H1 (cell line): ENCODE data around the gene RPA3. TPM values are rescaled to one million over a fixed set of nuclear protein-coding genes. Genes with fewer than 3 reads are reported as not detected.

Experiments used
- CTCF ChIA-PET: fragments of 300-600 bp; sonication (Branson Sonifier 250); formaldehyde crosslinking; loops from one replicate; lab custom pipeline; 2021; ENCODE audit not compliant: partially characterized antibody; lab: Charles Lee
- POLR2A ChIA-PET: fragments of 300-600 bp; sonication (Branson Sonifier 250); formaldehyde crosslinking; loops from one replicate; lab custom pipeline; 2021; ENCODE audit warnings: inconsistent platforms; ENCODE audit not compliant: partially characterized antibody; lab: Charles Lee
- DNase-seq, 2 experiments: peaks; one replicate each; pipeline versions ENCODE4 v3.0.0 to v3.0.0-alpha.2; 2010 to 2022; ENCODE audit warnings: low spot score in 2 of 2, low read depth in 1 of 2, mixed read lengths in 1 of 2
- FAIRE-seq: peaks from 2 replicates; lab custom pipeline; 2011; peaks lifted over from hg19 to GRCh38; lab: Jason Lieb, UNC
- H2AFZ ChIP-seq: 2 replicates; pipeline ENCODE4 v1.8.1; 2012; ENCODE audit warnings: low read length, inconsistent platforms
- H2AK5ac ChIP-seq: 2 replicates; pipeline ENCODE4 v1.6.1; 2013; ENCODE audit warnings: low read depth, low read length
- H2BK120ac ChIP-seq: replicated peaks from 2 replicates; pipeline ENCODE3; 2013; ENCODE audit warnings: low read depth, low read length, inconsistent platforms
- H2BK12ac ChIP-seq: 2 replicates; pipeline ENCODE4 v1.6.1; 2013; ENCODE audit warnings: low read depth, low read length
- H2BK15ac ChIP-seq: 2 replicates; pipeline ENCODE4 v1.6.1; 2013; ENCODE audit warnings: low read length
- H2BK20ac ChIP-seq: 2 replicates; pipeline ENCODE4 v1.6.1; 2013; ENCODE audit warnings: low read length
- H2BK5ac ChIP-seq: 2 replicates; pipeline ENCODE4 v1.6.1; 2013; ENCODE audit warnings: low read depth, low read length
- H3K14ac ChIP-seq: 2 replicates; pipeline ENCODE4 v1.6.1; 2013; ENCODE audit warnings: inconsistent platforms; ENCODE audit not compliant: insufficient read length
- H3K18ac ChIP-seq: 2 replicates; pipeline ENCODE4 v1.6.1; 2013; ENCODE audit warnings: low read length; ENCODE audit errors: extremely low read depth
- H3K23ac ChIP-seq: 2 replicates; pipeline ENCODE4 v1.6.1; 2013; ENCODE audit warnings: inconsistent platforms; ENCODE audit not compliant: insufficient read length
- H3K23me2 ChIP-seq: 2 replicates; pipeline ENCODE4 v1.6.1; 2013; ENCODE audit warnings: low read depth, low read length
- H3K27ac ChIP-seq: 2 replicates; pipeline ENCODE4 v1.6.1; 2011; ENCODE audit warnings: low read depth, low read length, inconsistent platforms
- H3K27me3 ChIP-seq, 4 experiments: replicated peaks in 1 of 4; 1 replicate in 1 of 4; 2 replicates in 3 of 4; pipeline versions ENCODE4 v1.6.1 to v1.8.1; 2011 to 2013; ENCODE audit warnings: low read length in 3 of 4, mild to moderate bottlenecking in 3 of 4, inconsistent platforms in 2 of 4, mixed read lengths in 2 of 4, moderate library complexity in 1 of 4; ENCODE audit not compliant: control insufficient read depth in 3 of 4, insufficient read depth in 3 of 4; ENCODE audit errors: extremely low read depth in 1 of 4
- H3K36me3 ChIP-seq, 4 experiments: 2 replicates each; pipeline versions ENCODE4 v1.6.1 to v1.8.1; 2011 to 2013; ENCODE audit warnings: mild to moderate bottlenecking in 4 of 4, low read length in 3 of 4, moderate library complexity in 2 of 4, control low read depth in 1 of 4, inconsistent platforms in 1 of 4; ENCODE audit not compliant: insufficient read depth in 4 of 4, control insufficient read depth in 2 of 4
- H3K4ac ChIP-seq: replicated peaks from 2 replicates; pipeline ENCODE3; 2013; ENCODE audit warnings: low read length, low read depth, mixed read lengths, inconsistent platforms; ENCODE audit not compliant: insufficient read length
- H3K4me1 ChIP-seq, 4 experiments: replicated peaks in 1 of 4; 1 replicate in 1 of 4; 2 replicates in 3 of 4; pipeline versions ENCODE4 v1.6.1 to v1.8.1; 2011 to 2013; ENCODE audit warnings: low read length in 3 of 4, inconsistent platforms in 2 of 4, mixed read lengths in 1 of 4; ENCODE audit not compliant: insufficient read depth in 4 of 4, control insufficient read depth in 3 of 4
- H3K4me2 ChIP-seq, 2 experiments: 2 replicates each; pipeline versions ENCODE4 v1.6.1 to v1.8.1; 2011 to 2013; ENCODE audit warnings: low read depth in 2 of 2, low read length in 2 of 2, control low read depth in 1 of 2, inconsistent platforms in 1 of 2, mild to moderate bottlenecking in 1 of 2; ENCODE audit not compliant: insufficient read depth in 1 of 2
- H3K4me3 ChIP-seq, 4 experiments: fragments of 200-600, 300-600 bp in 1 of 4; sonication (generic), shearing (Covaris generic), sonication (Bioruptor Twin) in 1 of 4; 2 replicates each; pipeline versions ENCODE4 v1.5.1 to v1.8.1; 2011 to 2016; ENCODE audit warnings: low read length in 4 of 4, low read depth in 3 of 4, control low read depth in 2 of 4, inconsistent platforms in 2 of 4, mild to moderate bottlenecking in 2 of 4, mixed read lengths in 1 of 4, moderate library complexity in 1 of 4; ENCODE audit not compliant: insufficient read depth in 2 of 4; ENCODE audit errors: extremely low read depth in 1 of 4
- H3K56ac ChIP-seq: replicated peaks from 2 replicates; pipeline ENCODE3; 2013; ENCODE audit warnings: low read depth, mild to moderate bottlenecking, mixed read lengths, low read length, inconsistent platforms; ENCODE audit not compliant: insufficient read length
- H3K79me1 ChIP-seq: 2 replicates; pipeline ENCODE4 v1.6.1; 2013; ENCODE audit warnings: low read depth, low read length, control low read depth
- H3K79me2 ChIP-seq, 2 experiments: 2 replicates each; pipeline versions ENCODE4 v1.6.1 to v1.8.1; 2012 to 2013; ENCODE audit warnings: low read length in 2 of 2, mild to moderate bottlenecking in 2 of 2, inconsistent platforms in 1 of 2; ENCODE audit not compliant: insufficient read depth in 2 of 2, control insufficient read depth in 1 of 2
- H3K9ac ChIP-seq, 4 experiments: replicated peaks in 1 of 4; 1 replicate in 1 of 4; 2 replicates in 3 of 4; pipeline versions ENCODE4 v1.6.1 to v1.8.1; 2011 to 2013; ENCODE audit warnings: low read depth in 3 of 4, low read length in 3 of 4, control low read depth in 2 of 4, mild to moderate bottlenecking in 2 of 4, moderate library complexity in 2 of 4, inconsistent platforms in 1 of 4; ENCODE audit errors: extremely low read depth in 1 of 4
- H3K9me3 ChIP-seq, 2 experiments: 2 replicates each; pipeline versions ENCODE4 v1.6.1 to v1.8.1; 2012 to 2013; ENCODE audit warnings: mild to moderate bottlenecking in 2 of 2, moderate library complexity in 2 of 2, control low read depth in 1 of 2, inconsistent platforms in 1 of 2, low read depth in 1 of 2, low read length in 1 of 2, mixed read lengths in 1 of 2; ENCODE audit not compliant: insufficient read depth in 2 of 2
- H4K20me1 ChIP-seq, 2 experiments: replicated peaks in 1 of 2; 2 replicates each; pipeline versions ENCODE3 to v1.8.1; 2011 to 2013; ENCODE audit warnings: inconsistent platforms in 2 of 2, low read length in 2 of 2, mild to moderate bottlenecking in 1 of 2; ENCODE audit not compliant: insufficient read depth in 2 of 2, control insufficient read depth in 1 of 2
- H4K5ac ChIP-seq: 2 replicates; pipeline ENCODE4 v1.6.1; 2013; ENCODE audit warnings: low read length, low read depth, mixed read lengths, inconsistent platforms; ENCODE audit not compliant: insufficient read length
- H4K8ac ChIP-seq: 2 replicates; pipeline ENCODE4 v1.8.0; 2013; ENCODE audit warnings: mild to moderate bottlenecking, moderate library complexity, low read length, inconsistent platforms; ENCODE audit not compliant: insufficient read depth; ENCODE audit errors: extremely low read depth
- H4K91ac ChIP-seq: replicated peaks from 2 replicates; pipeline ENCODE3; 2013; ENCODE audit warnings: low read length, mixed read lengths, inconsistent platforms; ENCODE audit not compliant: insufficient read length
- ATF3 ChIP-seq: IDR thresholded peaks from 2 replicates; pipeline ENCODE4 v1.6.1; 2011; ENCODE audit warnings: low read depth, mild to moderate bottlenecking, low read length; ENCODE audit not compliant: insufficient read depth
- BCL11A ChIP-seq, 2 experiments: IDR thresholded peaks; one replicate each; pipeline ENCODE4 v1.6.1; 2011; ENCODE audit warnings: low read depth in 2 of 2, low read length in 2 of 2, mild to moderate bottlenecking in 2 of 2
- CBX5 ChIP-seq: fragments of 300-800, 300-1000 bp; sonication (generic); IDR thresholded peaks from 2 replicates; pipeline ENCODE4 v1.7.1; 2016; ENCODE audit warnings: antibody characterized with exemption, low read length, low read depth
- HDAC2 ChIP-seq, 2 experiments: fragments of 300-600 bp in 1 of 2; sonication (generic) in 1 of 2; IDR thresholded peaks; 2 replicates each; pipeline ENCODE4 v1.6.1; 2011 to 2012; ENCODE audit warnings: low read depth in 2 of 2, low read length in 2 of 2, mild to moderate bottlenecking in 2 of 2, moderate library complexity in 2 of 2, borderline replicate concordance in 1 of 2, inconsistent platforms in 1 of 2
- HDAC6 ChIP-seq: IDR thresholded peaks from one replicate; pipeline ENCODE4 v1.7.1; 2012; ENCODE audit warnings: low read depth, mild to moderate bottlenecking, inconsistent platforms, low read length, moderate library complexity
- JUN ChIP-seq: IDR thresholded peaks from 2 replicates; pipeline ENCODE4 v1.6.1; 2011; ENCODE audit warnings: low read depth, mild to moderate bottlenecking, improper control_type of control experiment, low read length
- KDM5A ChIP-seq: fragments of 200-600 bp; IDR thresholded peaks from 2 replicates; pipeline ENCODE4 v1.7.1; 2012; ENCODE audit warnings: mild to moderate bottlenecking, low read length, inconsistent platforms, mixed read lengths
- RBBP5 ChIP-seq: IDR thresholded peaks from 2 replicates; pipeline ENCODE4 v1.7.1; 2012; ENCODE audit warnings: low read depth, mild to moderate bottlenecking, inconsistent platforms, low read length, moderate library complexity, borderline replicate concordance
- SIN3A ChIP-seq, 2 experiments: IDR thresholded peaks in 1 of 2; conservative IDR thresholded peaks in 1 of 2; 2 replicates each; pipeline ENCODE4 v1.6.1; 2011 to 2012; ENCODE audit warnings: low read length in 2 of 2, improper control_type of control experiment in 1 of 2, low read depth in 1 of 2, mild to moderate bottlenecking in 1 of 2
- SIRT6 ChIP-seq: IDR thresholded peaks from one replicate; pipeline ENCODE4 v1.7.1; 2012; ENCODE audit warnings: low read length, inconsistent platforms
- TAF7 ChIP-seq: optimal IDR thresholded peaks from 2 replicates; pipeline ENCODE3; 2011; ENCODE audit warnings: low read depth, mild to moderate bottlenecking, inconsistent platforms, low read length, moderate library complexity, borderline replicate concordance
- TBP ChIP-seq: IDR thresholded peaks from 2 replicates; pipeline ENCODE4 v1.6.1; 2011; ENCODE audit warnings: low read depth, low read length, improper control_type of control experiment
- USF2 ChIP-seq: IDR thresholded peaks from 2 replicates; pipeline ENCODE4 v1.6.1; 2011; ENCODE audit warnings: low read length, improper control_type of control experiment
- WGBS, 2 experiments: shearing (Covaris generic) in 1 of 2; methylation state at CpG; one replicate each; pipeline versions ENCODE4 v1.1.6 to v1.1.7; 2013 to 2015; ENCODE audit warnings: low lambda C conversion rate in 2 of 2, mixed read lengths in 2 of 2, inconsistent platforms in 1 of 2, low coverage in 1 of 2, missing lambda C conversion rate in 1 of 2; ENCODE audit not compliant: insufficient replicate concordance in 2 of 2, insufficient coverage in 1 of 2, insufficient read length in 1 of 2; ENCODE audit errors: extremely low coverage in 1 of 2, missing lambda C conversion rate in 1 of 2; 5-methylcytosine and 5-hydroxymethylcytosine counted together
- polyA plus RNA-seq, 7 experiments: library from polyadenylated mRNA; depleted of rRNA in 3 of 7; stranded (reverse) in 5 of 7; unstranded in 2 of 7; fragments of >200 nt in 5 of 7; fragments of 200-250 nt in 2 of 7; gene quantifications; 1 replicate in 5 of 7; 2 replicates in 1 of 7; 4 replicates in 1 of 7; pipeline versions ENCODE4 v1.2.1 to v1.2.3, GENCODE V29; 2011 to 2013; ENCODE audit warnings: missing spikeins in 2 of 7, mixed read lengths in 2 of 7
- total RNA-seq: library from RNA; stranded (reverse); fragmentation: NEBNext Ultra II Directional; extraction: Animal tissue kit (Norgen Biotek cat#: 25700); gene quantifications from 2 replicates; pipeline ENCODE4 v1.2.1, GENCODE V29; 2021

RPA3 gene
- total and polyA plus RNA-seq, 2 of the 8 experiments (the other 6 are each of a cell fraction or from before 2014, with no cell fraction given): 60.2 to 105 TPM

- H3K4me3 ChIP-seq: no peak overlapping the region
- H2BK120ac ChIP-seq: no peak overlapping the region
- no peak overlapping the region for H3K23ac ChIP-seq
- H4K20me1 ChIP-seq: no peaks in the 10 kb centered on the region
- H2BK20ac ChIP-seq: no peak overlapping the region
- no peak overlapping the region for H4K5ac ChIP-seq
- no peak overlapping the region for H3K4me2 ChIP-seq
- DNase-seq (no peak), FAIRE-seq (no peak)
- ChIA-PET CTCF (no interaction called here), POLR2A (no interaction called here)
- H3K56ac ChIP-seq: no peak overlapping the region
- H3K14ac ChIP-seq: no peak overlapping the region
- H3K4me1 ChIP-seq: no peaks in the 10 kb centered on the region
- no peak overlapping the region for H2BK15ac ChIP-seq
- no peaks in the 10 kb centered on the region for H3K36me3 ChIP-seq
- H3K9me3 ChIP-seq: no peaks in the 10 kb centered on the region
- H2BK12ac ChIP-seq: no peak overlapping the region
- H3K79me1 ChIP-seq: no peaks in the 10 kb centered on the region
- H3K27ac ChIP-seq: no peak overlapping the region
- H3K23me2 ChIP-seq: no peaks in the 10 kb centered on the region
- no peaks in the 10 kb centered on the region for H3K27me3 ChIP-seq
- H4K91ac ChIP-seq: no peak overlapping the region
- H2AFZ ChIP-seq: no peak overlapping the region
- no peak overlapping the region for H2AK5ac ChIP-seq
- H3K9ac ChIP-seq: no peak overlapping the region
- WGBS, 2 experiments: 79% methylated on average over 1 of the region's 1 CpG; no CpG with 5 or more reads in 1 of the 2 experiments
- no peak overlapping the region for H3K4ac ChIP-seq
- no peak overlapping the region for H2BK5ac ChIP-seq
- H3K18ac ChIP-seq: no peak overlapping the region
- no peak overlapping the region for H4K8ac ChIP-seq
- H3K79me2 ChIP-seq: no peaks in the 10 kb centered on the region; a peak in 1 of 4 replicates
- TF ChIP-seq RBBP5: no peak
- no peak for TF ChIP-seq HDAC6
- no peak for TF ChIP-seq TBP
- TF ChIP-seq BCL11A (IDR thresholded peaks at IDR 0.05; ENCODE audit: low read depth in 2 of 2, low read length in 2 of 2): no peak
- no peak for TF ChIP-seq JUN
- TF ChIP-seq USF2: no peak
- TF ChIP-seq KDM5A: no peak
- TF ChIP-seq SIRT6: no peak
- no peak for TF ChIP-seq SIN3A (conservative IDR thresholded peaks at IDR 0.05 in 1 of 2, IDR thresholded peaks at IDR 0.05 in 1 of 2; ENCODE audit: low read depth in 1 of 2, low read length in 2 of 2)
- TF ChIP-seq HDAC2 (IDR thresholded peaks at IDR 0.05; ENCODE audit: borderline replicate concordance in 1 of 2, low read depth in 2 of 2, low read length in 2 of 2): no peak
- no peak for TF ChIP-seq CBX5
- no peak for TF ChIP-seq TAF7
- TF ChIP-seq ATF3: no peak
Measured at GRCh38 chr7:7665031-7665430, 53.4 kb downstream of the RPA3 start.
